Activated naive CD8-positive, alpha-beta T cell treated with anti-CD3 and anti-CD28 coated beads for 36 hours (primary cell): Measurements from ENCODE around the gene NF2. TPM values are rescaled to one million over a fixed set of nuclear protein-coding genes. Genes with fewer than 3 reads are reported as not detected.

Experiments
- DNase-seq: peaks from one replicate; pipeline ENCODE4 v3.0.0; 2021
- H3K27ac Mint-ChIP-seq: one replicate; pipeline ENCODE4 v1.8.0; 2022; ENCODE audit warnings: mild to moderate bottlenecking, moderate library complexity, mixed read lengths
- H3K27me3 Mint-ChIP-seq: one replicate; pipeline ENCODE4 v1.8.0; 2022; ENCODE audit warnings: mild to moderate bottlenecking, mixed read lengths
- H3K36me3 Mint-ChIP-seq: one replicate; pipeline ENCODE4 v1.8.0; 2021; ENCODE audit warnings: mild to moderate bottlenecking, mixed read lengths
- H3K4me1 Mint-ChIP-seq: one replicate; pipeline ENCODE4 v1.8.0; 2021; ENCODE audit warnings: mixed read lengths
- H3K4me3 Mint-ChIP-seq: one replicate; pipeline ENCODE4 v1.8.0; 2022; ENCODE audit warnings: mild to moderate bottlenecking, moderate library complexity, mixed read lengths
- H3K9me3 Mint-ChIP-seq: one replicate; pipeline ENCODE4 v1.8.0; 2022; ENCODE audit warnings: mixed read lengths
- total RNA-seq, 2 experiments: library from RNA; stranded (reverse); gene quantifications; one replicate each; pipeline ENCODE4 v1.2.3, GENCODE V29; 2021

Gene NF2
- total RNA-seq, 2 experiments from 2014 or later: 45.8 to 49.4 TPM

DNA sequence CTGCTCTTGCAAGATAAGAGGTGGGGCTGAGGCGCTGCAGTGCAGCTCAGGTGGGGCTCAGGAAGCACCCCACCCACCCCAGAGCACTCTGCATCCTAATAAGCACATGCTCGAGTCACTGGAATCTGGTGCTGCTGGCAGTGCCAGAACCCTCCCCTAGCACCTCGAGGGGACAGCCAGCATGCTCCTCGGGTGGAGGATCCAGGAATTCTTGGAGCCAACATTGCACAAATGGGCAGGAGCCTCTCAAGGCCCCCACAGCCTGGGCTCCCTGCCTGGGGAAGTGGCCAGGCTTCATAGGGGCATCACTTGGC is 88.9 kb downstream of the NF2 start:
- Mint-ChIP-seq H3K36me3 (peaks cover 4% of the 10 kb centered on the region), H3K27ac (no peak overlapping the region), H3K27me3 (no peaks in the 10 kb centered on the region), H3K4me1 (no peaks in the 10 kb centered on the region), H3K4me3 (no peak overlapping the region), H3K9me3 (no peaks in the 10 kb centered on the region)
- DNase-seq: no peak

DNA sequence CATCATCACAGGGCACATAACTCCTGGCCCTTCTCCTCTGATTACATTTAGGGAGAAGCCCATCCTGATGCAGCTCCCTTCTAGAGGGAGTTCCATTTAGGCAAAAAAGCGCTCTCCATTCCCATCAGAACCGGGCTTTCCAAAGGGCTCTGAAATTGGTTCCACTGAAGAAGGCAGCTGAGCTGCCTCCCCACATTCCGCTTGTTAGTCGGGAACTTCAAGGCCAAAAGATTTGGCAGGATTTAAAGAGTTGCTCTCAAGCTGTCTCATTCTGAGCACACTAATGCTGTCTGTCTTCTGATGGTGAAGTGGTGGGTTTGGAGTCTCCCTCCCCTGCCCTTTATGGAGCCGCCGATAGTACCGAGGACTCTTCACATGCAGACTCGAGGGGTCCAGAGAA is 89.7 kb downstream of the NF2 start:
- no peak for DNase-seq
- no peaks in the 10 kb centered on the region for H3K4me1 Mint-ChIP-seq
- no peak overlapping the region for H3K4me3 Mint-ChIP-seq
- H3K27ac Mint-ChIP-seq: no peak overlapping the region
- H3K27me3 Mint-ChIP-seq: no peaks in the 10 kb centered on the region
- H3K9me3 Mint-ChIP-seq: no peaks in the 10 kb centered on the region
- H3K36me3 Mint-ChIP-seq: peaks cover 2% of the 10 kb centered on the region

- Mint-ChIP-seq H3K36me3 (no peaks in the 10 kb centered on the region), H3K27me3 (no peaks in the 10 kb centered on the region), H3K9me3 (no peaks in the 10 kb centered on the region), H3K4me3 (no peak overlapping the region), H3K4me1 (no peaks in the 10 kb centered on the region), H3K27ac (no peak overlapping the region)
- DNase-seq: no peak
Measured at GRCh38 chr22:29693671-29694070, 90.2 kb downstream of the NF2 start.

DNA sequence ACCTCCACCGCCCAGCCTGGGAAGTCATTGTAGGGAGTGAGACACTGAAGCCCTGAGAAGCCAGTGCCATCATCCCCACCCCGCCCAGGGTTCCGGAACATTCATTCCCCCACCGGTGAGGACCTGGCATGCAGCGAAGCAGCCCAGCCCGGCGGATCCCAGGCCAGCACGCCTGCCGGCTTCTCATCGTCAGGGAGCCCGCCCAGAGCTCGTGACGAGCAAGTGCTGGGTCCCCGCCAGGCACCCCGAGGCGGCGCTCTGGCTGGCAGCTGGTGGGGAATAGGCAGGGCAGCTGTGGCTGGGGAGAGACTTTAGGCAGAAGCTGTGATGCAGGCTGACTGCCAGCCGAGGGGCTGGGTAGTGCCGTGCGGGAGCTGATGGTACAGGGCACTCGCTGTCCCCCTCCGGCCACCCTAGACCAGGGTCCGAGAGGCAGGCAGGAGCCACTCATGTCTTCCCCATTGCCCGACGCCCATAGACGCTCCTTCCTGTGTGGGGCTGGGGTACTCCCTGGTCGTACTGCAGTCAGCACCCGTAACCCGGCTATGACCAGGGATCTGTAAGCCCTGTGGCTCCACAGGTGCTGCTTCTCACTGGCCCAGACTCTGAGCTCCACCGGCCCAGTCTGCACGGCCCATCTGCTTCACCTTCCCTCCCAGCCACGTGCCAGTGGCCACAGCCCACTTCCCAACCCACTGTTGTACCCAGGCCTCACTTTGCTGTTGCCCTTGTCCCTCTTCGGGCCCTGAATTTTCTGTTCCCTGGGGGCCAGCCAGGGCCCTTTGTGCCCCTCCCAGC is 91.9 kb downstream of the NF2 start:
- Mint-ChIP-seq H3K27ac (no peak overlapping the region), H3K36me3 (no peaks in the 10 kb centered on the region), H3K4me3 (no peak overlapping the region), H3K27me3 (no peaks in the 10 kb centered on the region), H3K4me1 (no peaks in the 10 kb centered on the region), H3K9me3 (no peaks in the 10 kb centered on the region)
- DNase-seq: no peak

DNA sequence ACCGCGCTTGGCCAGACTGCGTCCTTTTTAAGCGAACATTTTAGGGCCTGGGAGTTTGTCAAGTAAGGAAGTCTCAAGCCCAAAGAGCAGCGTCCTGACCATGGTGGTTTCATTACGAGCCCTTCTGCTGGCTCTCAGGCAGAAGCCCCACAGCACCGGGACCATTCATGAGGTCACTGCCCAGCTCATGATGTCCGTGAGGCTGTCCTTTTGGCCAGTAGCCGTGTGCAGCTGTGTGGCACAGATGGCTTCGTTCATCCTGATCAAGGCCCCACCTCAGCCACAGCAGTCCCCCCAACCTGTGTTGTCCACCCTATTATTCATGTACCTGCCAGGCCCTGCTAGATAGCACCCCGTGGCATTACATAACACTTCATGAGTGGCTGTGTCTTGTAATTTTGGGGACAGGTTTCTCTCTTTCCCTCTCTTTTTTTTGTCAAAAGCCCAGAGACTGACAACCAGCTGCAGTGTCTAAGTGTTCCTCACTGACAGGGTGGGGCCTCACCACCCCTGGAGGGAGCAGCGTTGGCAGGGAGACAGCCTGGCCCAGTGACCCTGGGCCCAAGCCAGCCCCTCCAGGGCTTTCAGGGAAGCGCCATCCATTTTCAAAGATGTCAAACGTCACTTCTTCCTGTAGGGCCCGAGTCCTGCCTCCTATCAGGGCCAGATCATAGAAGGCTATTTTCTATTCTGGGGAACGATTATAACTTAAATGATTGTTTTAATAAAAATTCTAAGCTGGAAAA is 94.6 kb downstream of the NF2 start:
- Mint-ChIP-seq H3K36me3 (no peaks in the 10 kb centered on the region), H3K4me1 (peaks cover 5% of the 10 kb centered on the region), H3K4me3 (no peak overlapping the region), H3K9me3 (no peaks in the 10 kb centered on the region), H3K27ac (no peak overlapping the region), H3K27me3 (peaks cover 7% of the 10 kb centered on the region)
- no peak for DNase-seq

DNA sequence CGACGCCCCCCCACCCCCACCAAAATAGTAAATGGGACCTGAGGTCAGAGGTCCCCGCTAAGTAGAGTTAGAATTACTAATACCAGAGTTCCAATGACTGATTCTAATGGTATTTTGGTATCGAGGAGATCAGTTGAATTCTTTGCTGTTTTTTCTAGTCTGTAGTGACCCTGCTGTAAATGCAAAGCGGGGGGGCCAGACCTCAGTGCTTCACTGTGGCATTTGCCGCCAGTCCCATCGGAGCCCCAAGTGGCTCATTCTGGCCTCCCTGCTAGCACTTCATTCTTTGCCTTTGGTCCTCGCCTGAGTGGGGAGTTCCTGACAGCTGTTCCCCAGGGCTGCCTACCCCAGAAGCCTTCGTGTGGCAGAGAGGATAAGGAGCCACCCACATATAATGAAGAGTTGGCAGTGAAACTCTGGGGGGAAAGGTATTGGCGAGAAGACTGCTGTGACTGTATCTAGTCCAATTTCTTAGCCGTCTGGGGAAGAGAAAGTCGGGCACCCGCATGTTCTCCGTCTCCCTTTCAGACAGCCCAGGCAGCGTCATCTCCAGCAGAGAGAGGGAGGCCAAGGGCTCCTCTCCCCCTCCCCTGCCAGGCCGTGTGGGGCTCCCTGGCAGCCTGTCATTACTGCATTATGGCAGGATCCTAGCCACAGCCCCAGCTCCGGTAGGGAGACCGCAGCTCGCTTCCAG is 96.9 kb downstream of the NF2 start:
- Mint-ChIP-seq H3K4me1 (peaks cover 7% of the 10 kb centered on the region), H3K27me3 (peaks cover 17% of the 10 kb centered on the region), H3K36me3 (no peaks in the 10 kb centered on the region), H3K9me3 (no peaks in the 10 kb centered on the region), H3K4me3 (no peak overlapping the region), H3K27ac (no peak overlapping the region)
- DNase-seq: no peak

DNA sequence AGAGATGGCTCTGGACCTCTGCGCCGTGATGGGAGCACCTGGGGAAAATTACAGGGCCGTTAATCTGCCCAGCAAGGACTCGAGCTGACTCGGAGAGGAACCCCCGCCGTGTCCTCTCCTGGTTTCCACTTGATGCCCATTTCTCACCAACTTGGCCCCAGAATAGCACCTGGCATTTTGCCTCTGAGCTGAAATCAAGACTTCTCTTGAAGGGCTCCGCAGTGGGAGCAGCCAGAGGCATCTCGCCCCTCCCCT is 97.4 kb downstream of the NF2 start:
- Mint-ChIP-seq H3K36me3 (no peaks in the 10 kb centered on the region), H3K27me3 (peaks cover 17% of the 10 kb centered on the region), H3K4me3 (no peak overlapping the region), H3K9me3 (no peaks in the 10 kb centered on the region), H3K27ac (no peak overlapping the region), H3K4me1 (peaks cover 7% of the 10 kb centered on the region)
- no peak for DNase-seq

DNA sequence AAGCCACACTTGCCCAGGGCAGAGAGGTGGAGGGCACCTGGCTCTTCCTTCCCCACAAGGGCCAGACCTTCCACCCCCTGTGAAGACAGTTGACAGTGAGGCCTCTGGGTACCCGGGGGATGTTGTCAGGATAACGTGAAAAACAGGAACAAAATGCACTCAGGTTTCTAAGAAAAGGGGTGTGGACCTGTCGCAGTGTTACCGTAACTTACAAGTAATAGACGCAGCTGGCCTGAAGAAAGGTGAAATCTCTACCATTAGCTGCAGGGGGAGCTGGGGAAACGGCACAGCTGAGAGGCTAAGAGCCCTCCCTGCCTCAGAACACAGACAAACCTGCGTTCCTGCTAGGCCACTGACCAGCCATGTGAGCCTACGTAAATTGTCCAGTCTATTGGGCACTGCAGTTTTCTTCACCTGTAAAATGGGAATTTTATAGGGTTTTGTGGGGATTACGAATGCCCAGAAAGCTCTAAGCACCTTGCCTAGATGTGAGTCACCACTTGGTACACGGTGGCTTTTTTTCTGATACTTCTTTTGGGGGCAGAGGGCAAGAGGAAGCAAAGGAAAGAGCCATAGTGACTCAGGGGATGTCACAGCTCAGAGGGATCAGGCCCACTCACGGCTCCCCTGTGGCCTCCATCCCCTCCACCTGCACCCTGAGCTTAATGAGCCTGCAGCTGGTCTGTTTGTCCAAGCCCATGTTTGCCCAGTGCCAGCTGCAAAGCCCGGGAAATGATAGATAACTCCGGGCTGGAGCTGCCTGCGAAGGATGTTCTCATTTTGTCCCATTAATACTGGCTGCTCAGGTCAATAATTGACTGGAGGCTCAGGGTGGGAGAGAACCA is 97.9 kb downstream of the NF2 start:
- Mint-ChIP-seq H3K4me1 (peaks cover 7% of the 10 kb centered on the region), H3K36me3 (no peaks in the 10 kb centered on the region), H3K27me3 (peaks cover 17% of the 10 kb centered on the region), H3K9me3 (no peaks in the 10 kb centered on the region), H3K4me3 (no peak overlapping the region), H3K27ac (no peak overlapping the region)
- no peak for DNase-seq

DNA sequence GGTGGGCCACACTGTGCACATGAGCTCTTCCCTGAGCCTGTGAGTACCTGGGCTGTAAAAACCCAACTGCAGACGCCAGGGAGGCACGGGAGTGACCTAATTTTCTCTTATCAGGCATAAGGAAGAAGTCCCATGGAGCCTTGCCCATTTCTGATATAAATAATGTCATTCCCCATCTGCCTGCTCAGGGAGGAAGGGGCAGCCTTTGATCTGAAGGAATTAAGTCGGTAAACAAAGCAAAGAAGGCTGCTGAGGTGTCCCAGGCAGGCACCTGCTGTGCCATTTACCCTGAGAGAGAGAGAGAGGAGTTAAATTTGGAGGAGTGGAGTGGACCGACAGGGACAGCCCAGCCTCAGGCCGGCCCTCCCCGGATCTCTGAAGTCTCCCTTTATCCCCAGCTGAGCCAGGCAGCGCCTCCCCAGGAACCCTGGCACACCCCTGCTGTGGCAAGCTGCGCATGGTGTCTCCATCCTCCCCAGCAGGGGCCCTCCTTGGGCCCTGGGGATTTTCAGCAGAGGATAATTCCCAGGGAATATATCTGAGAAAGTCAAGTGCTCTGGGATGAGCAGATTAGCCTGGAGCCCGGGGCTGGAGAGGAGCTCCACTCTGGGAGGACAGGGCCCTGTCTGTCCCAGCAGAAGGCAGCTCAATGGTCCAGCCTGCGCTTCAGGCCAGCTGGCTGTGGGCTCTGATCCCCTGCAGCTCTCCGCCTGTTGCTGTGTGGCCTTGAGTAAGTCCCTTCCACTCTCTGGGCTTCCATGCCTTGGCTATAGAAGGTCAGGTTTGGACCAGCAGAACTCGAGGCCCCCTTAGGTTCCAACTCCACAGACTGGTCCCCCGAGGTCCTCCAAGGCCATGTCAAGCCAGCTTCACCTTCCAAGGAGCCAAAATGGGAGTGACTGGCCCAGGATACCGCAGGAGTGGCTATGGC is 98.8 kb downstream of the NF2 start:
- H3K36me3 Mint-ChIP-seq: no peaks in the 10 kb centered on the region
- H3K4me1 Mint-ChIP-seq: peaks cover 7% of the 10 kb centered on the region
- no peak overlapping the region for H3K27ac Mint-ChIP-seq
- peaks cover 17% of the 10 kb centered on the region for H3K27me3 Mint-ChIP-seq
- DNase-seq: no peak
- H3K4me3 Mint-ChIP-seq: no peak overlapping the region
- no peaks in the 10 kb centered on the region for H3K9me3 Mint-ChIP-seq

GRCh38 chr22:29702931-29703501 is 99.6 kb downstream of the NF2 start:
- no peak overlapping the region for H3K4me3 Mint-ChIP-seq
- H3K27me3 Mint-ChIP-seq: peaks cover 17% of the 10 kb centered on the region
- H3K9me3 Mint-ChIP-seq: no peaks in the 10 kb centered on the region
- DNase-seq: no peak
- peaks cover 7% of the 10 kb centered on the region for H3K4me1 Mint-ChIP-seq
- H3K36me3 Mint-ChIP-seq: no peaks in the 10 kb centered on the region
- H3K27ac Mint-ChIP-seq: no peak overlapping the region

GRCh38 chr22:29703569-29704195 is 100.2 kb downstream of the NF2 start:
- Mint-ChIP-seq H3K4me1 (peaks cover 7% of the 10 kb centered on the region), H3K9me3 (no peaks in the 10 kb centered on the region), H3K27ac (no peak overlapping the region), H3K27me3 (peaks cover 17% of the 10 kb centered on the region), H3K4me3 (no peak overlapping the region), H3K36me3 (no peaks in the 10 kb centered on the region)
- no peak for DNase-seq

DNA sequence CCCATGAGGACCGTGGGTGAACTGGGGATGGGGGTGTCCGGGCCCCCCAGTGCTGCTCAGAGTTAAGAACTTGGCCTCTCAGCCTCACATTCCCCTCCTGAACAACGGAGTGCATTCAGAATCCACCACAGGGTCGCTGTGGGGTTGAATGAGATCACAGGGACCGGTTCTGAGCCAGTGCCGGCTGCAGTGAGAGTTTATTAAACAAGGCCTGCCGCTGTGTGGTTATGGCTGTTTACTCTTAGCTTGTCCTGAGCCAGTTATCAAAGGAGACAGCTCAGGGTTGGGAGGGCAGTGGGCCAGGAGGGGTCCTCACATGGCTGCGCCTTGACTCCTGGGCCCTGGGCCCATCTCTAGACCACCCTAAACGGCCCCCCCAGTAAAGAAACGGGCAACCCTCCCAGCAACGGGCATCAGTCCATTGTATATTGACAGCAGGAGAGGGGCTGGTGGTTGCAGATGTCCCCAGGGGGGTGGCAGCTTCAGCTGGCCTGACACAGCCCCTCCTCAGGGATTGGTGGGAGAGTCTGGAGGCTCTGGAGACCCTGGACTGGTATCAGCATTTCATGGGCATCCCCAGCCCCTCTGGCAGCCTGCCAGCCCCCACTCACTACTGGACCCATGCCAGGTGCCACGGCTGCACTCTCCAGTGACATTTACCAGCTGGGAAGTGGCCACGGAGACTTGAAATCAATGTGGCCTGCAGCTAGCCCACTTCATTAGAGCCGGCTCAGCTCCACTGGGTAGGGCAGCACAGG is 101.3 kb downstream of the NF2 start:
- no peaks in the 10 kb centered on the region for H3K9me3 Mint-ChIP-seq
- H3K4me1 Mint-ChIP-seq: peaks cover 7% of the 10 kb centered on the region
- DNase-seq: no peak
- no peak overlapping the region for H3K4me3 Mint-ChIP-seq
- H3K36me3 Mint-ChIP-seq: no peaks in the 10 kb centered on the region
- peaks cover 17% of the 10 kb centered on the region for H3K27me3 Mint-ChIP-seq
- H3K27ac Mint-ChIP-seq: no peak overlapping the region

DNA sequence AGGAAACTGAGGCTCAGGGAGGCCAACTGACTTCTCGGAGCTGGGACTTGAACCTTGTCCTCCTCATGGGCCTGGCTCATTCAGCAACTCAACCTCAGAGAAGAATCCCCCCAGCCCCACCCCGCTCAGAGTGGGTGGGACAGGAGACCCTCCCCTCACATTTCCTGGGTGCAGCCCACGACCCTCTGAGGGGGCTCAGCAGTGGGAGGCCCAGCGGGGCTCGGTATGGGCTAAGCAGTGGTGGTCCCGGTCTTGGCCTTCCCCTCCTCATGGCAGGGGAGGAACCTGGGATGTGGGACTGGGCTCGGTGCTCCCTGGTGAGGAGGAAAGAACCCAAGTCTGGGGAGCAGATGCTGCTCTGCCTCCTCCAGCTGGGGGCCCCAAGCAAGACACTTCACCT is 102.2 kb downstream of the NF2 start:
- Mint-ChIP-seq H3K9me3 (no peaks in the 10 kb centered on the region), H3K4me3 (no peak overlapping the region), H3K4me1 (peaks cover 7% of the 10 kb centered on the region), H3K27ac (no peak overlapping the region), H3K36me3 (no peaks in the 10 kb centered on the region), H3K27me3 (peaks cover 17% of the 10 kb centered on the region)
- no peak for DNase-seq
